Adrenal gland (tissue), 5 donors: ENCODE results near the gene DHDH.

ENCODE experiments used
- CTCF ChIP-seq, 6 experiments: fragments of 450-650 bp in 4 of 6; fragments of 200-600 bp in 2 of 6; sonication (generic) in 1 of 6; IDR thresholded peaks; 1 replicate in 5 of 6; 2 replicates in 1 of 6; pipeline versions ENCODE4 v1.5.1 to v1.8.0; 2016 to 2021; ENCODE audit warnings: antibody characterized with exemption in 6 of 6, mild to moderate bottlenecking in 2 of 6, moderate library complexity in 1 of 6
- POLR2A ChIP-seq, 2 donors: fragments of 450-650 bp; IDR thresholded peaks; one replicate each; pipeline ENCODE4 v1.6.1; 2017; ENCODE audit warnings: antibody characterized with exemption in 2 of 2, mild to moderate bottlenecking in 2 of 2, moderate library complexity in 1 of 2
- donor health status: DM: no; HTN: no; CAD: no.

- TF ChIP-seq CTCF (IDR thresholded peaks at IDR 0.05) = no peak
- TF ChIP-seq POLR2A (IDR thresholded peaks at IDR 0.05) = peak in 1 of 2 donors; percentile 17
Measured at GRCh38 chr19:48970139-48970766, 36.8 kb downstream of the DHDH start.
